Smooth muscle cell (in vitro differentiated cells): ENCODE measurements around the gene CLEC16A. TPM values are rescaled to one million over a fixed set of nuclear protein-coding genes. Genes with fewer than 3 reads are reported as not detected.

Experiments used
- DNase-seq: peaks from one replicate; lab custom pipeline; 2025; ENCODE audit not compliant: unreplicated experiment; lab: John Stamatoyannopoulos, UW
- H2AFZ ChIP-seq: fragments of 200-600 bp; sonication (generic); 2 replicates; pipeline ENCODE4 v1.6.0; 2016; ENCODE audit warnings: antibody characterized with exemption, low read depth, mild to moderate bottlenecking
- H3F3A ChIP-seq: fragments of 200-600 bp; sonication (generic); 2 replicates; pipeline ENCODE4 v1.6.0; 2017; ENCODE audit warnings: antibody characterized with exemption, low read depth
- H3K27ac ChIP-seq: fragments of 200-600 bp; sonication (generic); 2 replicates; pipeline ENCODE4 v1.5.1; 2016; ENCODE audit warnings: low read depth, mild to moderate bottlenecking
- H3K27me3 ChIP-seq: fragments of 200-600 bp; sonication (generic); 2 replicates; pipeline ENCODE4 v1.6.1; 2016; ENCODE audit warnings: low read depth, mild to moderate bottlenecking
- H3K36me3 ChIP-seq: fragments of 200-600 bp; sonication (generic); 2 replicates; pipeline ENCODE4 v1.5.1; 2016; ENCODE audit warnings: low read depth
- H3K4me1 ChIP-seq: fragments of 200-600 bp; sonication (generic); 2 replicates; pipeline ENCODE4 v1.5.1; 2016; ENCODE audit warnings: low read depth
- H3K4me2 ChIP-seq: fragments of 200-600 bp; sonication (generic); 2 replicates; pipeline ENCODE4 v1.6.0; 2016; ENCODE audit warnings: mild to moderate bottlenecking
- H3K4me3 ChIP-seq: fragments of 200-600 bp; sonication (generic); 2 replicates; pipeline ENCODE4 v1.5.1; 2016; ENCODE audit warnings: mild to moderate bottlenecking
- H3K79me2 ChIP-seq: fragments of 200-600 bp; sonication (generic); 2 replicates; pipeline ENCODE4 v1.6.0; 2016; ENCODE audit warnings: low read depth, mild to moderate bottlenecking
- H3K9ac ChIP-seq: fragments of 200-600 bp; sonication (generic); 2 replicates; pipeline ENCODE4 v1.6.0; 2016; ENCODE audit warnings: low read depth
- H3K9me3 ChIP-seq: fragments of 200-600 bp; sonication (generic); replicated peaks from 2 replicates; pipeline ENCODE4 v1.5.1; 2016; ENCODE audit warnings: low read depth
- H4K20me1 ChIP-seq: fragments of 200-600 bp; sonication (generic); 2 replicates; pipeline ENCODE4 v1.6.0; 2016; ENCODE audit warnings: low read depth
- WGBS: methylation state at CpG from one replicate; pipeline ENCODE4 v1.1.7; 2016; ENCODE audit warnings: low lambda C conversion rate; 5-methylcytosine and 5-hydroxymethylcytosine counted together
- polyA plus RNA-seq: library from polyadenylated mRNA; unstranded; fragments of >200 nt; fragmentation: Nextera tagmentation; extraction: Ambion mirVana; gene quantifications from 2 replicates; pipeline ENCODE4 v1.2.1, GENCODE V29; 2016
- total RNA-seq: library from RNA; depleted of rRNA; stranded (reverse); fragments of >200 nt; gene quantifications from 2 replicates; pipeline ENCODE4 v1.2.3, GENCODE V29; 2014
- TF ChIP-seq, protein P1 (sequence below): fragments of 200-600 bp; sonication (generic); IDR thresholded peaks from 2 replicates; pipeline ENCODE4 v1.5.1; 2017; ENCODE audit warnings: borderline replicate concordance, mild to moderate bottlenecking, antibody characterized with exemption; ENCODE audit not compliant: insufficient read depth, poor library complexity, severe bottlenecking

CLEC16A gene
- total and polyA plus RNA-seq, 2 experiments from 2014 or later, result 12.6 to 16.2 TPM

- Histone ChIP-seq H3K27ac (no peak overlapping the region), H3F3A (no peaks in the 10 kb centered on the region), H3K9me3 (peaks cover 9% of the 10 kb centered on the region), H3K79me2 (no peaks in the 10 kb centered on the region), H3K27me3 (no peaks in the 10 kb centered on the region), H3K4me2 (no peak overlapping the region), H3K4me3 (no peak overlapping the region), H4K20me1 (no peaks in the 10 kb centered on the region), H3K9ac (no peak overlapping the region), H3K36me3 (peaks cover 10% of the 10 kb centered on the region), H2AFZ (no peak overlapping the region), H3K4me1 (no peaks in the 10 kb centered on the region)
- DNase-seq, result no peak
- WGBS, result 88% methylated on average over 7 of the region's 7 CpGs
- TF ChIP-seq, protein P1, sequence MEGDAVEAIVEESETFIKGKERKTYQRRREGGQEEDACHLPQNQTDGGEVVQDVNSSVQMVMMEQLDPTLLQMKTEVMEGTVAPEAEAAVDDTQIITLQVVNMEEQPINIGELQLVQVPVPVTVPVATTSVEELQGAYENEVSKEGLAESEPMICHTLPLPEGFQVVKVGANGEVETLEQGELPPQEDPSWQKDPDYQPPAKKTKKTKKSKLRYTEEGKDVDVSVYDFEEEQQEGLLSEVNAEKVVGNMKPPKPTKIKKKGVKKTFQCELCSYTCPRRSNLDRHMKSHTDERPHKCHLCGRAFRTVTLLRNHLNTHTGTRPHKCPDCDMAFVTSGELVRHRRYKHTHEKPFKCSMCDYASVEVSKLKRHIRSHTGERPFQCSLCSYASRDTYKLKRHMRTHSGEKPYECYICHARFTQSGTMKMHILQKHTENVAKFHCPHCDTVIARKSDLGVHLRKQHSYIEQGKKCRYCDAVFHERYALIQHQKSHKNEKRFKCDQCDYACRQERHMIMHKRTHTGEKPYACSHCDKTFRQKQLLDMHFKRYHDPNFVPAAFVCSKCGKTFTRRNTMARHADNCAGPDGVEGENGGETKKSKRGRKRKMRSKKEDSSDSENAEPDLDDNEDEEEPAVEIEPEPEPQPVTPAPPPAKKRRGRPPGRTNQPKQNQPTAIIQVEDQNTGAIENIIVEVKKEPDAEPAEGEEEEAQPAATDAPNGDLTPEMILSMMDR, result no peak
These were observed 76.6 kb downstream of the CLEC16A start for GRCh38 chr16:11020792-11021551.

- Histone ChIP-seq H3K4me2 (no peak overlapping the region), H4K20me1 (no peaks in the 10 kb centered on the region), H3K27me3 (no peaks in the 10 kb centered on the region), H3K27ac (no peak overlapping the region), H3K9ac (no peak overlapping the region), H3K79me2 (no peaks in the 10 kb centered on the region), H3K36me3 (peaks cover 19% of the 10 kb centered on the region), H2AFZ (no peak overlapping the region), H3K4me1 (no peaks in the 10 kb centered on the region), H3F3A (no peaks in the 10 kb centered on the region), H3K9me3 (peaks cover 9% of the 10 kb centered on the region), H3K4me3 (no peak overlapping the region)
- DNase-seq, result no peak
- TF ChIP-seq, protein P1, result no peak
- 95% methylated on average over 3 of the region's 3 CpGs for WGBS
These were observed 77.6 kb downstream of the CLEC16A start for GRCh38 chr16:11022002-11022401.

- DNase-seq, result no peak
- Histone ChIP-seq H3K27ac (no peak overlapping the region), H3K27me3 (no peaks in the 10 kb centered on the region), H3K4me1 (no peaks in the 10 kb centered on the region), H3F3A (no peaks in the 10 kb centered on the region), H3K79me2 (no peaks in the 10 kb centered on the region), H4K20me1 (no peaks in the 10 kb centered on the region), H3K9me3 (peaks cover 13% of the 10 kb centered on the region), H3K36me3 (peaks cover 25% of the 10 kb centered on the region), H3K4me3 (no peak overlapping the region), H3K4me2 (no peak overlapping the region), H2AFZ (no peak overlapping the region), H3K9ac (no peak overlapping the region)
- TF ChIP-seq, protein P1, result no peak
- 93% methylated on average over 3 of the region's 3 CpGs for WGBS
These were observed 79.1 kb downstream of the CLEC16A start for GRCh38 chr16:11023262-11024039.
